ENCODE results near the gene LZIC.

The LZIC gene

GRCh38 chr1:9894115-9894514, 49.1 kb downstream of the LZIC start:
- H3K4me2 ChIP-seq (ENCODE audit: insufficient read depth, low read length), result no peak overlapping the region
- peak overlapping the region; percentile 68; the same call in 1 of the 2 replicates for H3K27ac ChIP-seq (ENCODE audit: low read length)
- H3K4me1 ChIP-seq (ENCODE audit: insufficient read depth, low read length), result peaks cover 23% of the 10 kb centered on the region

GRCh38 chr1:9892563-9893528, 50.3 kb downstream of the LZIC start:
- Histone ChIP-seq H4K20me1 (ENCODE audit: insufficient read depth, low read length) (no peaks in the 10 kb centered on the region), H3K79me2 (ENCODE audit: insufficient read depth, low read length) (no peaks in the 10 kb centered on the region), H3K36me3 (ENCODE audit: insufficient read depth, low read length) (no peaks in the 10 kb centered on the region), H3K27ac (ENCODE audit: low read length) (peak overlapping the region; percentile 68), H3K4me3 (ENCODE audit: low read depth in 1 of 2, low read length in 2 of 2) (no peak overlapping the region), H3K4me2 (ENCODE audit: insufficient read depth, low read length) (peak overlapping the region; percentile 33; the same call in 1 of the 2 replicates), H3K9ac (ENCODE audit: low read depth, low read length) (peak overlapping the region; percentile 17), H3K27me3 (ENCODE audit: insufficient read depth, low read length, poor library complexity) (no peaks in the 10 kb centered on the region), H3K4me1 (ENCODE audit: insufficient read depth, low read length) (peaks cover 23% of the 10 kb centered on the region), H2AFZ (ENCODE audit: low read depth, low read length) (peak overlapping the region; percentile 22; the same call in 1 of the 2 replicates), H3K9me3 (ENCODE audit: insufficient read depth, low read length, severe bottlenecking) (no peaks in the 10 kb centered on the region)
- peak; percentile 37 for DNase-seq
- ATAC-seq (ENCODE audit: insufficient read depth, low read depth), result peak; percentile 70
- TF ChIP-seq EZH2 (IDR thresholded peaks at IDR 0.05; ENCODE audit: borderline replicate concordance, low read depth, low read length, severe bottlenecking), result no peak
- no peak for TF ChIP-seq CTCF (IDR thresholded peaks at IDR 0.05; ENCODE audit: borderline replicate concordance, extremely low read depth, low read length, poor library complexity, severe bottlenecking)

More at GRCh38 chr1:9894115-9894514, 49.1 kb downstream of the LZIC start:
- H3K9ac ChIP-seq (ENCODE audit: low read depth, low read length), result no peak overlapping the region
- no peaks in the 10 kb centered on the region for H3K9me3 ChIP-seq (ENCODE audit: insufficient read depth, low read length, severe bottlenecking)
- no peaks in the 10 kb centered on the region for H3K79me2 ChIP-seq (ENCODE audit: insufficient read depth, low read length)
- no peak overlapping the region for H3K4me3 ChIP-seq (ENCODE audit: low read depth in 1 of 2, low read length in 2 of 2)
- H3K27me3 ChIP-seq (ENCODE audit: insufficient read depth, low read length, poor library complexity), result no peaks in the 10 kb centered on the region
- DNase-seq (no peak), ATAC-seq (ENCODE audit: insufficient read depth, low read depth) (no peak)
- no peaks in the 10 kb centered on the region for H3K36me3 ChIP-seq (ENCODE audit: insufficient read depth, low read length)
- no peaks in the 10 kb centered on the region for H4K20me1 ChIP-seq (ENCODE audit: insufficient read depth, low read length)
- H2AFZ ChIP-seq (ENCODE audit: low read depth, low read length), result no peak overlapping the region
- TF ChIP-seq EZH2 (IDR thresholded peaks at IDR 0.05; ENCODE audit: borderline replicate concordance, low read depth, low read length, severe bottlenecking) (no peak), CTCF (IDR thresholded peaks at IDR 0.05; ENCODE audit: borderline replicate concordance, extremely low read depth, low read length, poor library complexity, severe bottlenecking) (no peak)

DNA sequence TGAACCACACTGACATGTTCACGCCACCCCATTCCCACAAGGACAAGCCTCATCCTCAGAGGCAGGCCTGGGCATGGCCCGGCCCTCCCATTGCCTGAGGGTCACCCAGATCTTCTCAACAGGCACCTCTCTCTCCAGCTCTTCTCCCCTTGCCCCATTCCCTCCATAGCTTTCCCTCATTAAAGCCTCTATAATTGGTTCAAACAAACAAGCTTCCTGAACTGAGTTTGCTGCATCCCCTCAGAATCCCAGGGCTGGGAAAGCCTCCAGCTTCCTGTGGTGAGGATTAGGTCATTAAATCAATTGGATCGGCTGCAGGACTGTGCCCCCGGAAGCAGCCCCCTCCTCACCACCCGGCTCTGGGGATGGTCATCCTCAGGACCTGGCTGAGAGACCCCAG, 52.0 kb downstream of the LZIC start:
- Histone ChIP-seq H3K9me3 (ENCODE audit: insufficient read depth, low read length, severe bottlenecking) (no peaks in the 10 kb centered on the region), H3K4me3 (ENCODE audit: low read depth in 1 of 2, low read length in 2 of 2) (no peak overlapping the region), H3K36me3 (ENCODE audit: insufficient read depth, low read length) (no peaks in the 10 kb centered on the region), H2AFZ (ENCODE audit: low read depth, low read length) (no peak overlapping the region), H4K20me1 (ENCODE audit: insufficient read depth, low read length) (no peaks in the 10 kb centered on the region), H3K27me3 (ENCODE audit: insufficient read depth, low read length, poor library complexity) (no peaks in the 10 kb centered on the region), H3K4me2 (ENCODE audit: insufficient read depth, low read length) (no peak overlapping the region), H3K9ac (ENCODE audit: low read depth, low read length) (no peak overlapping the region), H3K79me2 (ENCODE audit: insufficient read depth, low read length) (no peaks in the 10 kb centered on the region), H3K27ac (ENCODE audit: low read length) (no peak overlapping the region), H3K4me1 (ENCODE audit: insufficient read depth, low read length) (peaks cover 23% of the 10 kb centered on the region)
- TF ChIP-seq EZH2 (IDR thresholded peaks at IDR 0.05; ENCODE audit: borderline replicate concordance, low read depth, low read length, severe bottlenecking) (no peak), CTCF (IDR thresholded peaks at IDR 0.05; ENCODE audit: borderline replicate concordance, extremely low read depth, low read length, poor library complexity, severe bottlenecking) (no peak)
- ATAC-seq (ENCODE audit: insufficient read depth, low read depth) (no peak), DNase-seq (no peak)

All from DND-41 (cell line).